Measurements from ENCODE around the gene ZNF784.
A peak's percentile ranks its signal among the peaks of the same experiment; 100 is the strongest.
"Not testable (repeated sequence)": the region's sequence is repeated elsewhere in the genome, so short reads cannot be mapped to it uniquely, and the experiment has no call there.

Gene ZNF784

DNA sequence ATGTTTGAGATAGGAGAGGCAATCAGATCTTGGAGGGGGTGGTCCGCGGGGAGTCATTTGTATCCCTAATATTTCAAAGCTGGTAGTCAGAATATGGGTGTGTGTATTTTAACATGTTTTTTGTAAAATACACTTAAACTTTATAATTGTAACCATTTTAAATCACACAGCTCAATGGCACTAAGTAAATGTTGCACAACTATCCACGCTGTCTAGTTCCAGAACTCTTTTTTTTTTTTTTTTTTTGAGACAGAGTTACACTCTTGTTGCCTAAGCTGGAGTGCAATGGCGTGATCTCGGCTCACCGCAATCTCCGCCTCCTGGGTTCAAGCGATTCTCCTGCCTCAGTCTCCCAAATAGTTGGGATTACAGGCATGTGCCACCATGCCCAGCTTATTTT lies 40.5 kb downstream of the ZNF784 start:
- DNase-seq (ENCODE audit: low spot score) = not testable (repeated sequence)

DNA sequence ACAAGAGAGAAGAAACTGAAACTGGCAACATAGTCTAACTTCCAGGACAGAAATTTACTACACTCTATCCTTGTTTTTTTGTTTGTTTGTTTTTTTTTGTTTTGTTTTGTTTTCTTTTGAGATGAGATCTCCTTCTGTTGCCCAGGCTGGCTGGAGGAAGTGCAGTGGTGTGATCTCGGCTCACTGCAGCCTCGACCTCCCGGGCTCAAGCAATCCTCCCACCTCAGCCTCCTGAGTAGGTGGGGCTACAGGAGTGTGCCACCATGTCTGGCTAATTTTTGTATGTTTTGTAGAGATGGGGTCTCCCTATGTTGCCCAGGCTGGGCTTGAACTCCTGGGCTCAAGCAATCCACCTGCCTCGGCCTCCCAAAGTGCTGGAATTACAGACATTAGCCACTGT lies 42.1 kb downstream of the ZNF784 start:
- DNase-seq (ENCODE audit: low spot score) = not testable (repeated sequence)

DNA sequence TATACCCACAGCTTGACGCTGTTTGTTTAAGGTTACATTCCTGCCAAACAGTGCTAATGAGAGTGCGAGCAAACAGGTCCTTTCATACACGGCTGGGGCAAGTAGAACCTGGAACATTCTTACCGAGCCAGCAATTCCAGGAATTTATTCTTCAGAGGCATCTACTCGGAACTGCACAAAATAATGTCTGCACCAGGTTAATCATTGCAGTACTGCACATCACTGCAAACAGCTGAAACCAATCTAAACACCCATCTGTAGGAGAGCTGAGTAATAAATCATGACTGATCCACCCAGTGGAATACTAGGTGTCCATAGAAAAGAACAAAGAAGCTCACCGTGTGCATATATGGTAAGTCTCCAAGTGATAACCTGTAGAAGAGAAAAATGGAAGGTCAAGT lies 42.5 kb downstream of the ZNF784 start:
- no peak for DNase-seq (ENCODE audit: low spot score)

DNA sequence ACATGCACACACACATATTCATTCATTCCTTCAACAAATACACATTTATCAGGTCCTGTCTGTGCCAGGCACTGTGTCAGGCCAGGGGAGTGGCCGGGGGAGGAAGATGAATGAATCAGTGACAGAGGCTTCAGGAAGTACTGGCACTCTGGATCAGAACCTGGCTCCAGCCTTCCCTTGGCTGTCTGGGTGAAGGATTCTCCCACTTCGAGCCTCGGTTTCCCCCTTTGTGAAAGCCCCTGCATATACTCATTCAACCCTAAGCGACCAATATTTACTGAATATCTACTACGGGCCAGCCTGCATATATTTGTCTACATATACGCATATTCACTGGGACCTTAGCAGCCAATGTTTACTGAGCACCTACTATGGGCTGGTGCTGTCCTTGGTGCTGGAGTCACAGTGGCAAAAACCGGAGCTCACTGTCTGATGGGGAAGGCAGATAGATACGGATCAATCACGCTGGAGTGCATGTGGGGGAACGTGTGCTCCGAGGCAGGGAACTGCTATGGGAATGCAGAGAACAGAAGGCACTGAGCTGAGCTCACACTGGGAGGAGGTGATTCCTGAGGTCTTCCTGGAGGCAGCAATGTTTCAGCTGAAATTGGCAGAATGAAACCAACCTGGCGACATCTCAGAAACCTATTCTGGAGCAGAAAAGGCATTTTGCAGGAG lies 43.1 kb downstream of the ZNF784 start:
- DNase-seq (ENCODE audit: low spot score) = no peak

DNA sequence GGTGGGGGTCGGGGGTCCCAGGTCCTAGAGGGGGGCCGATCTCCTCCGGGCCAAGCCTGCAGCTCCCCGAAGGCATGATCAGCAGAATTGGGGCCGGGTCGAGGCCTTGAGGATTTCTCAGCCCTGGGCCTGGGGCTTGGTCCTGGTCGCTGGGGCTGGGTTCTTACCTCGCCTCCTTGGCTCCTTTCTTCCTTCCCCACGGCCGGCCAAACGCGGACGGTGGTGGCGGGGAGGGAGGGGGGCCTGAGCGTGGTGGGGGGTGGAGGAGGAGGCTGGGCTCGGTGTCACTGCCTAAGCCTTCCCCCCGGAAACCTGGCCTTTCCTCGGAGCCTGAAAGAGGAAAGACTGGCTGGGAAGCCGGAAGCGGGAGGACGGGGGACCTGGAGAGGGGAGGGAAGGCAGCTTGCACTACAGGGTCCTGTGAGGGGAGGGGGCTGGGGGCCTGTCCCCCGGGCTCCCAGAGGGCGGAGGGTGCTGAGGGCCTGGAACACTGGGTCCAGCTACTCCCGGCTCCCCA lies 43.7 kb downstream of the ZNF784 start, which contains the start of gene ZNF579:
Gene ZNF579, minus strand, starts transcription at position 221 of the 517 bp plus-strand sequence. CDS start 1,209 bp downstream, outside the sequence.
- peak; percentile 92 for DNase-seq (ENCODE audit: low spot score)

DNA sequence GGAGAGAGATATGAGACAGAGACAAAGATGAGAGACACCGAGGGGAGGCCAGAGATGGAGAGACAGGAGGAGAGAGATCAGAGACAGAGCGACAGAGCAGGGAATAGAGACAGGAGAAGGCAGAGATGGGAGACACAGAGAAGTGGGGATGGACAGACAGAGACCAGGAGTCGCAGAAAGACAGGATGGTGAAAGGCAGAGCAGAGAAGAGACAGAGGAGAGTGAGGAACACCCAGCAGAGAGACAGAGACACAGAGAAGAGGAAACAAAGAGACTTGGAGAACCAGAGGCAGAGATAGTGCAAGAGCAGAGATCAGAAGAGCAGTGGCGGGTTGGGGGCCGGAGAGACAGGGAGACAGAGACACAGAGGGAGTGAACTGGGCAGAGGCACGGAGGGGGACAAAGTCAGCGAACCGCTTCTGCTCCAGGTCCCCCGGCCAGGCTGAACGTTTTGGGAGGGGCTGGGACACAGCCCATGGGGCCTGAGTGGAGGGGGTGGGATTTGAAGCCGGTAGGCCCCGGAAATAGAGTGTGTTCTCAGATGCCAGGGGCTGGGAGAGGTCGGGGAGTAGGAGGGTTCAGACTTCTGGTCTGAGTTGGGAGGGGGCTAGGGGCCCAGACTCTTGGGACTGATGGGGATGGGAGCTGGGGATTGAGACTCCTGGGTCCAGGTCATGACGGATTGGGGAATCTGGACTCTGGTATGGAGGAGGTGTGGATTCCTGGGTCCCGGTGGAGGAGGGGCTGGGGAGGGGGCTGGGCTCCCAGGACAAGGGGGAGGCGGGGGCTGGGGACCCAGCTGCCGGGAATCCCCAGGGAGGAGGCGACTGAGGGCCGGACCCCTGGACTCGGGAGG lies 44.4 kb downstream of the ZNF784 start:
- peak; percentile 54 for DNase-seq (ENCODE audit: low spot score)

DNA sequence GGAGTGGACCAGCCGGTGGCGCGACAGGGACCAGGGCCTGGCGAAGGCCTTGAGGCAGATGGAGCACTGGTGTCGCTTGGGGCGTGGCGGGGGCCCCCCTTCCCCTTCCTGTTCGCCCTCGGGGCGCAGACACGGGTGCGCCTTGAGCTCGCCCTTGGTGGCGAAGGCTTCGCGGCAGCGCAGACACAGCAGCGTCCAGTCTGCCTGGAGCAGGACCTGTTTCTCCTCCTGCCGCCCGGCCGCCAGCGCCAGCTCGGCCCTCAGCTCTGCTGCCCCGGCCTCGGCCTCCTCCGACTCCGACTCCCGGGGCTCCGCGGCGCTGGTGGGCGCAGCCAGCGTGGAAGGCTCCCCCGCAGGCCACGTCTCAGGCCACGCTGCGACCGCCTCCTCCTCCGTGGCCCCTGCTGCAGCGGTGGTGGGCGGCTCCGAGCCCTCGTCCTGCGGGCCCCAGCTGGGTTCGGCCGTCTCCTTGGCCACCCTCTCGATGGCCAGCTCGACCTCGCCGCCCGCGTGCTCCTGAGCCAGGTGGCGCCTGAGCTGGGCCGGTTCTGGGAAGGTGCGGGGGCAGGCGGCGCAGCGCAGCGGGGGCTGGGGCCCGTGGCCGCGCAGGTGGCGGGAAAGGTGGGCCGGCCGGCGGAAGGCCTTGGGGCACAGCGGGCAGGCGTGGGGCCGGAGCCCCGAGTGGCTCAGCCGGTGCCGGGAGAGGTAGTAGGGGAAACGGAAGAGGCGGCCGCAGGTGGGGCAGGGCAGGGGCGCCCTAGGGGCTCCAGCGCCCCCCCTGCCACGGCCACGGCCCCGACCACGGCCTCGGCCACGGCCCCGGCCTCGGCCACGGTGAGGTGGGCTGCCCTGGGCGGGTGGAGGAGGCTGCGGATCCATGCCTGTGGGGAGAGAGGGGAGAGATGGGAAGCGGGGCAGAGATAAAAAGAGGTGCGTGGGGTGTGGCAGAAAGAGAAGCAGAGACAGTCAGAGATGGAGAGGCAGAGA lies 45.3 kb downstream of the ZNF784 start:
- no peak for DNase-seq (ENCODE audit: low spot score)

DNA sequence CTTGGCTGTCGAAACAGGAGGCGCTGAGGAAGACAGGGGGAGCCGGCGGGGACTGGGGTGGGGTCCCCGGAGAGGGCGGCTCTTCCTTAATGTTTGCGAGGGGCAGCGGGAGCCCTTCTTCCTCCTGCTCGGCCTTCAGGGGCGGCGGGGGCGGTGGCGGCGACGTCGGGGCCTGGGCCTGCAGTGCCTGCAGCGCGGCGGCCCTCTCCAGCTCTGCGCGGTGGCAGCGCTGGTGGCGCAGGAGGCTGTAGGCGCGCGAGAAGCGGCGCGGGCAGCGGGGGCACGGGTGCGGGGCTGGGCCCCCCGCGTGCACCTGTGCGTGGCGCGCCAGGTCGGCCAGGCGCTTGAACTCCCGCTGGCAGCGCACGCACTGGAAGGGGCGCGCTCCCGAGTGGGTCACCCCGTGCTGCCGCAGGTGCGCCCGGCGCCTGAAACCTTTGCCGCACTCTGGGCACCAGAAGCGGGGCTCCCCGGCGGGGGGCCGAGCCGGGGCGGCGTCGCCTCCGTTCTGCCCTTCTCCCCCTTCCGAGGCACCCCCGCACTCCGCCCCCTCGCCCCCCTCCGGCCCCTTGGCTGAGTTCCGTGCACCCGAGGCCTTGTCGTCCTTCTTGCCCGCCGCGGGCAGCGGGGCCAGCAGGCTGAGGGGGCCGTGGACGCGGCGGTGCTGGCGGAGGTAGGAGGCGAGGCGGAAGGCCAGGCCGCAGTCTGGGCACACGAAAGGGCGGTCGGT lies 46.2 kb downstream of the ZNF784 start:
- DNase-seq (ENCODE audit: low spot score) = no peak

DNA sequence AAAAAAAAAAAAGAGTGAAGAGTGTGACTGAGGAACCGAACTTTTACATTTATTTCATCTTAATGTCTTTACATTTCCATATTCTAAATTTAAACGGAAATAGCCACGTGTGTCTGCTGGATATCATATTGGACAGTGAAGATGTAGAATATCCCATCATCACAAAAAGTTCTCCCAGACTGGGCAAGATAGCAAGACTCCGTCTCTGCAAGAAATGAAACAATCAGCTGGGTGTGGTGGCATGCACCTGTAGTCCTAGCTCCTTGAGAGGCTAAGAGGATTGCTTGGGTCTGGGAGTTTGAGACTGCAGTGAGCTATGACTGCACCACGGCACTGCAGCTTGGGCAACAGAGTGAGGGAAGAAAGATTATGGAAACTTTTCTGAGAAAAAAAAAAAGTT lies 47.6 kb downstream of the ZNF784 start:
- no peak for DNase-seq (ENCODE audit: low spot score)

DNA sequence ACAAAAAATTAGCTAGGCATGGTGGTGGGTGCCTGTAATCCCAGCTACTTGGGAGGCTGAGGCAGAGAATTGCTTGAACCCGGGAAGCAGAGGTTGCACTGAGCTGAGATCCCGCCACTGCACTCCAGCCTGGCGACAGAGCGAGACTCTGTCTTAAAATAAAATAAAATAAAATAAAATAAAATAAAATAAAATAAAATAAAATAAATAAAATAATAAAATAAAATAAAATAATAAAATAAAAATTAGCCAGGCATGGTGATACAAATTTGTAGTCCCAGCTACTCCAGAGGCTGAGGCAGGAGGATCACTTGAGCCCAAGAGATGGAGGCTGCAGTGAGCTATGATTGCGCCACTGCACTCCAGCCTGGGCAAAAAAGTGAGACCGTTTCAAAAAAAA lies 50.4 kb downstream of the ZNF784 start:
- not testable (repeated sequence) for DNase-seq (ENCODE audit: low spot score)

Data from hepatic stellate cell (primary cell).